GM21737 (cell line): ENCODE data around the gene PRIM2.
A peak's percentile ranks its signal among the peaks of the same experiment; 100 is the strongest.
"Not testable (repeated sequence)": the region's sequence is repeated elsewhere in the genome, so short reads cannot be mapped to it uniquely, and the experiment has no call there.

Experiments used
- ATAC-seq: cut with Tn5 transposase; IDR thresholded peaks from one replicate; pipeline ENCODE4 v1.9.1; 2021; ENCODE audit warnings: mild to moderate bottlenecking, moderate library complexity; ENCODE audit not compliant: unreplicated experiment

PRIM2 gene

GRCh38 chr6:57308755-57309154, 8.7 kb upstream of the PRIM2 start:
- ATAC-seq = not testable (repeated sequence)

DNA sequence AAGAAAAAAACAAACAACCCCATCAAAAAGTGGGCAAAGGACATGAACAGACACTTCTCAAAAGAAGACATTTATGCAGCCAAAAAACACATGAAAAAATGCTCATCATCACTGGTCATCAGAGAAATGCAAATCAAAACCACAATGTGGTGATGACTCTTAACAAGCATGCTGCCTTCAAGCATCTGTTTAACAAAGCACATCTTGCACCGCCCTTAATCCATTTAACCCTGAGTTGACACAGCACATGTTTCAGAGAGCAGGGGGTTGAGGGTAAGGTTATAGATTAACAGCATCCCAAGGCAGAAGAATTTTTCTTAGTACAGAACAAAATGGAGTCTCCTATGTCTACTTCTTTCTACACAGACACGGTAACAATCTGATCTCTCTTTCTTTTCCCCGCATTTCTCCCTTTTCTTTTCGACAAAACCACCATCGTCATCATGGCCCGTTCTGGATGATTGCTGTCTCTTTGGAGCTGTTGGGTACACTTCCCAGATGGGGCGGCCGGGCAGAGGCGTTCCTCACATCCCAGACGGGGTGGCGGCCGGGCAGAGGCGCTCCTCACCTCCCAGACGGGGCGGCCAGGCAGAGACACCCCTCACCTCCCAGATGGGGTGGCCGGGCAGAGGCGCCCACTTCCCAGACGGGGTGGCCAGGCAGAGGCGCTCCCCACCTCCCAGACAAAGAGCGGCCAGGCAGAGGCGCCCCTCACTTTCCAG, 7.2 kb upstream of the PRIM2 start:
- ATAC-seq = not testable (repeated sequence)

- no peak for ATAC-seq
Observed at GRCh38 chr6:57310817-57311157, 6.6 kb upstream of the PRIM2 start.

DNA sequence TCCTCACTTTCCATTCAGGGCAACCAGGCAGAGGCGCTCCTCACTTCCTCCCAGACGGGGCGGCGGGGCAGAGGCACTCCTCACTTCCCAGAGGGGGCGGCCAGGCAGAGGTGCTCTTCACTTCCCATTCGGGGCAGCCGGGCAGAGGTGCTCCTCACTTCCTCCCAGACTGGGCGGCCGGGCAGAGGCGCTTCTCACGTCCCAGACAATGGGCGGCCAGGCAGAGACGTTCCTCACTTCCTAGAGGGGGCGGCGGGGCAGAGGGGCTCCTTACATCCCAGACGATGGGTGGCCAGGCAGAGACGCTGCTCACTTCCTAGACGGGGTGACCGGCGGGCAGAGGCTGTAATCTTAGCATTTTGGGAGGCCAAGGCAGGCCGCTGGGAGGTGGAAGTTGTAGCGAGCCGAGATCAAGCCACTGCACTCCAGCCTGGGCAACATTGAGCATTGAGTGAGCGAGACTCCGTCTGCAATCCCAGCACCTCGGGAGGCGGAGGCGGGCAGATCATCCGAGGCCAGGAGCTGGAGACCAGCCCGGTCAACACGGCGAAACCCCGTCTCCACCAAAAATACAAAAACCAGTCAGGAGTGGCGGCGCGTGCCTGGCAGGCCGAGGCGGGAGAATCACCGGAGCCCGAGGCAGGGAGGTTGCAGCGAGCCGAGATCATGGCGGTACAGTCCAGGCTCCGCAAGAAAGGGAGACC, 6.0 kb upstream of the PRIM2 start:
- not testable (repeated sequence) for ATAC-seq

- no peak for ATAC-seq
Observed at GRCh38 chr6:57312004-57312345, 5.5 kb upstream of the PRIM2 start.

- ATAC-seq = no peak
Observed at GRCh38 chr6:57313009-57313408, 4.4 kb upstream of the PRIM2 start.

- no peak for ATAC-seq
Observed at GRCh38 chr6:57313711-57314471, 3.5 kb upstream of the PRIM2 start.

GRCh38 chr6:57315111-57315510, 2.3 kb upstream of the PRIM2 start:
- no peak for ATAC-seq

DNA sequence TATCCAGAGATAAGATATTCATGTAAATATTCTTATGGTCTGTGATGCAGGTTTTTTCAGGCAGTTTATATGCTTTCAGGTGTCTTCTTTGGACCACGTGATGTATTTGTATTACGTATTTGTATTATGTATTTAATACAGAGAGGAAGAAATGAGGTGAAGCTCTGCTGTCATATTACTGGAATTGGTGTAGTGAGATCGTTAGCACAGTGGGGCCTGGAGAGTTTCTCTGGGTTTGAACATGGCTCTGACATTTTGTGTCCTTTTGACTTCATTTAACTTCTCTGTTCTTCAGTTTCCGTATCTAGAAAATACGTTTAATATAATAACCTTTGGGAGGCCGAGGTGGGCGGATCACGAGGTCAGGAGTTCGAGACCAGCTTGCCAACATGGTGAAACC, 1.6 kb upstream of the PRIM2 start:
- no peak for ATAC-seq

DNA sequence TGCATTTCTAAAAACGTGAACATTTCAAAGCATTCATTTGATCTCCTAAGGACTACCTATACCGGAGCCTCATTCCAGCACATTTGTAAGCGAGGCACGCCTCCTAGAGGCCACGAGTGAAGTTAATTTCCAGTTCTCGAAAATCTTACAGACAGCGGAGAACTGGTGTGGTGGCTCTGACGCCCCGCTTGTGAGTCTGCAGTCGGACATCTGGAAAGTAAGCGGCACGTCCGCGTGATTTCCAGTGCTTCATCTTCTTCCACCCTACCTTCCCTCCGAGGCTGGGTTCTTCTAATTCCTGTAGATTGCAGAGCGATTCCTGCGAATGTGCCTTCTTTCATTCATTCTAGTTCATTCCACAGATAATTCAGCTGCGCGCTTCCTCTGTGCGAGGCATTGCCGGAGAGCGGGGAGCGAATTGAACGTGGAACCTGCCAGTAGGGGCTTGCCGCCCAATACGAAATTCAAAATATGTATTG, 810 bp upstream of the PRIM2 start:
- ATAC-seq = peak; percentile 90

- no peak for ATAC-seq
Observed at GRCh38 chr6:57324538-57324937, 7.1 kb downstream of the PRIM2 start.

- no peak for ATAC-seq
Observed at GRCh38 chr6:57327311-57327710, 9.9 kb downstream of the PRIM2 start.

DNA sequence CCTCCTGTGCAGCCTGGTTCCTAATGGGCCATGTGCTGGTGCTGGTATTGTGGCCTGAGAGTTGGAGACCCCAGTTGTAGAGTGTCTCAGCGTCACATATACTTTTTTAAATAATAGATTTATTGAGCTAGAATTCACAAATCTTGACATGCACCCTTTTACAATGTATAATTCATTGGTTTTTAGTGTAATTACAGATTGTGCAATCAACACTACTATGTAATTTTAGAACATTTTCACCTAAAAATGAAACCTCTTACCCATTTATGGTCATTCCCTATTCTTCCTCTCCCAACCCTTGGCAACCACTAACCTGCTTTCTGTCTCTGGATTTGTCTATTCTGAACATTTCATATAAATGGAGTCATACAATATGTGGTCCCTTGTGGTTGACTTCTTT, 10.6 kb downstream of the PRIM2 start:
- ATAC-seq = no peak

GRCh38 chr6:57329933-57330332, 12.5 kb downstream of the PRIM2 start:
- ATAC-seq = no peak

DNA sequence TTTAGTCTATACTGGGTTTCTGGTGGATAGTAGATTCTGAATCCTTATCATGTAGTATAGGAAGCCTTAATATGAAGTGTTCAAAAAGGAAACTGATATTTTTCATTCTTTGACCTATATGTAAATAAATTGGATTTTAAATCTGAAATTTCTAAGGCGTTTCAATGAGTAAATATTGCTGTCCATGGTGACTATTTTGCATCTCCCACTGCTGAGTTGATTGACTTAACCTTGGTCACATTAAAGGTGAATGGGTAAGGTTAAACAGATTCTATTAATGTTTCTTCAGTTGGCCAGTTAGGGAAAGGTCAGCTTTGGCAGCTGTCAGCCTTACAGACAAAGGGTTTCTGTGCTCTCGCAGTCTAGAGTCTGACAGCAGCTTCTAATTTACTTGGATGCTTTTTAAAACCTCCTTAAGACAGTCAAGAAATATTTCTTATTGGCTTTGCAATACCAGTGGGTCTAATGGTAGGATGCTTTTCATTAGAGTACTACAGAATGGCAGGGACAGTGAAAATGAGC, 24.8 kb downstream of the PRIM2 start:
- ATAC-seq = no peak

GRCh38 chr6:57343342-57343741, 25.9 kb downstream of the PRIM2 start:
- ATAC-seq = not testable (repeated sequence)

GRCh38 chr6:57346715-57347114, 29.3 kb downstream of the PRIM2 start:
- ATAC-seq = not testable (repeated sequence)

- not testable (repeated sequence) for ATAC-seq
Observed at GRCh38 chr6:57347597-57347996, 30.2 kb downstream of the PRIM2 start.

DNA sequence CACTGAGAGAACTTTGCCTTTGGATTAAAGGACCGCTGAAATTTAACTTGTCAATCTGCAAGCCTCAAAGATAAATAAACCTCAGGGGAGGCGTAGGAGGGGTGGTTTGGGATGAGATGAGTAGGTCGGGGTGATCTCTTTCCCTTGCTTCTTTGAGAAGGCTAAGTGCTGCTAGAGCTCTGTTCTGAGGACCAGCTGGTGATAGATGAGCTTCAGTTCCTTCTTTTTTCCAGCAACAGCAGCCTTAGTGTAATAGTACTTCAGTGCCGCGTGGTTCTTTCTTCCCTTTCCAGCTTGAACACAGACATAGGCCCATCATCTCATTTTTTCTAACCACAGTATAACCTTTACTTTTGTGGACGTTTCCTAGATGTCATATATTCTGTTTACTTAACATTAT, 33.0 kb downstream of the PRIM2 start:
- peak; percentile 51 for ATAC-seq

GRCh38 chr6:57352596-57352995, 35.2 kb downstream of the PRIM2 start:
- not testable (repeated sequence) for ATAC-seq

GRCh38 chr6:57358319-57358718, 40.9 kb downstream of the PRIM2 start:
- not testable (repeated sequence) for ATAC-seq

DNA sequence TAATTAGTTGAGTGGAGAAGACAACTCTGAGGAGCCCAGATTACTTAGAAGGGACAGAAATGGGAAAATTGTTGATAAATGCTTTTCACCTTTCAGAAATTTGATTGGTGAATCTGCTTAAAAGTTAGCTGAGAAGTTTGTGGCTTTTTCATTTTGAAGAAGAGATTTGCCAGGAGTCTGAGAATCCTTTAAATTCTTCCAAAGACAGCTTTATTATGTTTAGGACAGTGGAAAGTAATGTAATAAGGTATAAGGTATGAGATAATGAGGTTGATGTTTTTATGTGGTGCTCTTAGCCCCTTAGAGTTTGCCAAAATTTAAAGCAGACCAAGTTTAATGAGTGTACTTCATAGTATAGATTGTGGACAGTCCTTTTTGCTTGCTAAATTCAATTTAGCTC, 42.3 kb downstream of the PRIM2 start:
- ATAC-seq = not testable (repeated sequence)
